GM10266 (cell line): ENCODE measurements around the gene EPHA5.

Source experiments
- DNase-seq: peaks from one replicate; pipeline ENCODE4 v3.0.0; 2012; ENCODE audit errors: extremely low spot score
- CTCF ChIP-seq: IDR thresholded peaks from 2 replicates; pipeline ENCODE4 v1.5.1; 2012; ENCODE audit warnings: mild to moderate bottlenecking, low read depth; ENCODE audit not compliant: control insufficient read depth, insufficient read depth; ENCODE audit errors: missing control alignments

EPHA5 gene

GRCh38 chr4:65353098-65353497, 317.2 kb downstream of the EPHA5 start:
- DNase-seq: no peak

GRCh38 chr4:65344278-65344825, 325.9 kb downstream of the EPHA5 start:
- no peak for DNase-seq
- TF ChIP-seq CTCF: no peak

More at GRCh38 chr4:65353098-65353497, 317.2 kb downstream of the EPHA5 start:
- no peak for TF ChIP-seq CTCF

- DNase-seq: no peak
- no peak for TF ChIP-seq CTCF
These were observed 326.9 kb downstream of the EPHA5 start for GRCh38 chr4:65343342-65343741.

GRCh38 chr4:65341557-65341956, 328.7 kb downstream of the EPHA5 start:
- no peak for TF ChIP-seq CTCF
- DNase-seq: no peak

GRCh38 chr4:65340382-65341109, 329.7 kb downstream of the EPHA5 start:
- TF ChIP-seq CTCF: no peak

GRCh38 chr4:65337371-65337770, 332.9 kb downstream of the EPHA5 start:
- no peak for DNase-seq

More at GRCh38 chr4:65340382-65341109, 329.7 kb downstream of the EPHA5 start:
- DNase-seq: no peak

More at GRCh38 chr4:65337371-65337770, 332.9 kb downstream of the EPHA5 start:
- TF ChIP-seq CTCF: no peak
